MM.1S (cell line): ENCODE data around the gene HSD17B3.

Source experiments
- DNase-seq: peaks from one replicate; pipeline ENCODE4 v3.0.0-alpha.2; 2015
- H2AFZ ChIP-seq: fragments of 300-600 bp; sonication (generic); 2 replicates; pipeline ENCODE4 v1.6.0; 2016; ENCODE audit warnings: antibody characterized with exemption, low read length
- H3F3A ChIP-seq: fragments of 300-600 bp; sonication (generic); 2 replicates; pipeline ENCODE4 v1.6.1; 2016; ENCODE audit warnings: mild to moderate bottlenecking, antibody characterized with exemption, low read length, moderate library complexity, mixed read lengths; ENCODE audit not compliant: insufficient read depth
- H3K27ac ChIP-seq: fragments of 300-600 bp; sonication (generic); 2 replicates; pipeline ENCODE4 v1.5.1; 2016; ENCODE audit warnings: mild to moderate bottlenecking, low read length
- H3K27me3 ChIP-seq: fragments of 300-600 bp; sonication (generic); replicated peaks from 2 replicates; pipeline ENCODE4 v1.6.0; 2016; ENCODE audit warnings: low read length; ENCODE audit not compliant: insufficient read depth
- H3K36me3 ChIP-seq: fragments of 300-600 bp; sonication (generic); replicated peaks from 2 replicates; pipeline ENCODE4 v1.6.1; 2016; ENCODE audit warnings: mild to moderate bottlenecking, low read length, mixed read lengths; ENCODE audit not compliant: insufficient read depth
- H3K4me1 ChIP-seq: fragments of 300-600 bp; sonication (generic); 2 replicates; pipeline ENCODE4 v1.6.1; 2016; ENCODE audit warnings: low read length, mixed read lengths
- H3K4me2 ChIP-seq: fragments of 300-600 bp; sonication (generic); 2 replicates; pipeline ENCODE4 v1.6.0; 2016; ENCODE audit warnings: low read depth, low read length
- H3K4me3 ChIP-seq: fragments of 300-600 bp; sonication (generic); 2 replicates; pipeline ENCODE4 v1.5.1; 2016; ENCODE audit warnings: low read length, mixed read lengths
- H3K79me2 ChIP-seq: fragments of 300-600 bp; sonication (generic); 2 replicates; pipeline ENCODE4 v1.6.1; 2016; ENCODE audit warnings: mixed run types, low read length, mixed read lengths
- H3K9ac ChIP-seq: fragments of 300-600 bp; sonication (generic); 2 replicates; pipeline ENCODE4 v1.6.1; 2016; ENCODE audit warnings: low read length, mixed read lengths
- H3K9me2 ChIP-seq: fragments of 300-600 bp; sonication (generic); replicated peaks from 2 replicates; pipeline ENCODE4 v1.6.1; 2016; ENCODE audit warnings: mild to moderate bottlenecking, low read length, mixed read lengths; ENCODE audit not compliant: insufficient read depth
- H3K9me3 ChIP-seq: fragments of 300-600 bp; sonication (generic); replicated peaks from 2 replicates; pipeline ENCODE4 v1.6.1; 2016; ENCODE audit warnings: mild to moderate bottlenecking, low read length, mixed read lengths; ENCODE audit not compliant: insufficient read depth
- H4K20me1 ChIP-seq: fragments of 300-600 bp; sonication (generic); 2 replicates; pipeline ENCODE4 v1.6.1; 2016; ENCODE audit warnings: mild to moderate bottlenecking, low read length, moderate library complexity, mixed read lengths; ENCODE audit not compliant: insufficient read depth
- EZH2 ChIP-seq: fragments of 300-600 bp; sonication (generic); optimal IDR thresholded peaks from 2 replicates; pipeline ENCODE3; 2017; ENCODE audit warnings: low read depth, mild to moderate bottlenecking, antibody characterized with exemption, low read length, mixed read lengths
- EZH2phosphoT487 ChIP-seq: fragments of 300-600 bp; sonication (generic); IDR thresholded peaks from 2 replicates; pipeline ENCODE4 v1.6.1; 2018; ENCODE audit warnings: antibody characterized with exemption, low read length
- TF ChIP-seq, protein P1 (sequence below): fragments of 300-600 bp; sonication (generic); IDR thresholded peaks from 2 replicates; pipeline ENCODE4 v1.5.1; 2016; ENCODE audit warnings: antibody characterized with exemption, low read length, mixed read lengths

The HSD17B3 gene

DNA sequence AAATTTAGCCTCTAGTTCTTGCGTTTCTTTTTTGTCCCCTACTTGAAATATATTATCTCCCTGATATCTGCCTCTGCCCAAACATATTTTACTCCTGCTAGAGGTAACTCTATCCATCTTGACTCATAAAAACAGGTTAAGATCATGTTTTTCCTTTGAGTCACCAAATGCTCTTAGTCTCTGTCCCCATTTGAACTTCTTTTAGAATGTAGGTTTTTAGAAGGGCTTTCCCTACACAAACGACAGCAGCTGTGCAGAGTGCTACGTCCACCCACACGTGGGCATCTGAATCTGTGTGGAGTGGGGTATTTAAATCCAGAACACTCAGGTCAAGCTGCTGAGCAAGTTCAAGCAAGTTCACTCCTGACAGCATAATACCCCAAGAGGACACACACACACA is 2.2 kb downstream of the HSD17B3 start:
- Histone ChIP-seq H3K4me3 (no peak overlapping the region), H3K27ac (no peak overlapping the region), H3K4me1 (no peaks in the 10 kb centered on the region), H3K27me3 (no peaks in the 10 kb centered on the region), H3K4me2 (no peak overlapping the region), H3K9me2 (no peaks in the 10 kb centered on the region), H3K79me2 (no peaks in the 10 kb centered on the region), H3K36me3 (no peaks in the 10 kb centered on the region), H3F3A (no peaks in the 10 kb centered on the region), H3K9me3 (no peaks in the 10 kb centered on the region), H3K9ac (no peak overlapping the region), H2AFZ (no peak overlapping the region), H4K20me1 (no peaks in the 10 kb centered on the region)
- TF ChIP-seq, protein P1, sequence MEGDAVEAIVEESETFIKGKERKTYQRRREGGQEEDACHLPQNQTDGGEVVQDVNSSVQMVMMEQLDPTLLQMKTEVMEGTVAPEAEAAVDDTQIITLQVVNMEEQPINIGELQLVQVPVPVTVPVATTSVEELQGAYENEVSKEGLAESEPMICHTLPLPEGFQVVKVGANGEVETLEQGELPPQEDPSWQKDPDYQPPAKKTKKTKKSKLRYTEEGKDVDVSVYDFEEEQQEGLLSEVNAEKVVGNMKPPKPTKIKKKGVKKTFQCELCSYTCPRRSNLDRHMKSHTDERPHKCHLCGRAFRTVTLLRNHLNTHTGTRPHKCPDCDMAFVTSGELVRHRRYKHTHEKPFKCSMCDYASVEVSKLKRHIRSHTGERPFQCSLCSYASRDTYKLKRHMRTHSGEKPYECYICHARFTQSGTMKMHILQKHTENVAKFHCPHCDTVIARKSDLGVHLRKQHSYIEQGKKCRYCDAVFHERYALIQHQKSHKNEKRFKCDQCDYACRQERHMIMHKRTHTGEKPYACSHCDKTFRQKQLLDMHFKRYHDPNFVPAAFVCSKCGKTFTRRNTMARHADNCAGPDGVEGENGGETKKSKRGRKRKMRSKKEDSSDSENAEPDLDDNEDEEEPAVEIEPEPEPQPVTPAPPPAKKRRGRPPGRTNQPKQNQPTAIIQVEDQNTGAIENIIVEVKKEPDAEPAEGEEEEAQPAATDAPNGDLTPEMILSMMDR = no peak
- TF ChIP-seq EZH2phosphoT487 (no peak), EZH2 (no peak)
- no peak for DNase-seq

DNA sequence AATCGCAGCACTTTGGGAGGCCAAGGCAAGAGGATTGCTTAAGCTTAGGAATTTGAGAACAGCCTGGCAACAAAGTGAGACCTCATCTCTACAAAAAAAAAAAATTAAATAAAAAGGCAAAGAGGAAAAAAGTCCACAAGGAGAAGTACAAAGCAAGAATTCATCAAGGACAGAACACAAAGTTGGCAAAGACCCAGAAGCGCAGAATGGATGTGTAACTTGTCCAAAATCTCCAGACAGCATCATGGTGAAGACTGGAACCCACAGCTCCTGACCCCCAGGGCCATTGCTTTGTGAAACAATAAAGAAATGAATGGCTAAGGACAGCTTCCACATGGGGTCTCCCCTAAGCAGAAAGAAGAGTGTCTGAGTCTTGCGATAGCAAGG is 7.8 kb downstream of the HSD17B3 start:
- no peak overlapping the region for H2AFZ ChIP-seq
- H3K4me1 ChIP-seq = no peaks in the 10 kb centered on the region
- no peaks in the 10 kb centered on the region for H3K79me2 ChIP-seq
- H3K9me3 ChIP-seq = no peaks in the 10 kb centered on the region
- no peak overlapping the region for H3K4me3 ChIP-seq
- H3F3A ChIP-seq = no peaks in the 10 kb centered on the region
- H3K36me3 ChIP-seq = no peaks in the 10 kb centered on the region
- H3K27ac ChIP-seq = no peak overlapping the region
- H3K27me3 ChIP-seq = no peaks in the 10 kb centered on the region
- no peak for DNase-seq
- H3K4me2 ChIP-seq = no peak overlapping the region
- no peaks in the 10 kb centered on the region for H4K20me1 ChIP-seq
- no peaks in the 10 kb centered on the region for H3K9me2 ChIP-seq
- TF ChIP-seq, protein P1 = no peak
- TF ChIP-seq EZH2phosphoT487 (no peak), EZH2 (no peak)
- H3K9ac ChIP-seq = no peak overlapping the region

DNA sequence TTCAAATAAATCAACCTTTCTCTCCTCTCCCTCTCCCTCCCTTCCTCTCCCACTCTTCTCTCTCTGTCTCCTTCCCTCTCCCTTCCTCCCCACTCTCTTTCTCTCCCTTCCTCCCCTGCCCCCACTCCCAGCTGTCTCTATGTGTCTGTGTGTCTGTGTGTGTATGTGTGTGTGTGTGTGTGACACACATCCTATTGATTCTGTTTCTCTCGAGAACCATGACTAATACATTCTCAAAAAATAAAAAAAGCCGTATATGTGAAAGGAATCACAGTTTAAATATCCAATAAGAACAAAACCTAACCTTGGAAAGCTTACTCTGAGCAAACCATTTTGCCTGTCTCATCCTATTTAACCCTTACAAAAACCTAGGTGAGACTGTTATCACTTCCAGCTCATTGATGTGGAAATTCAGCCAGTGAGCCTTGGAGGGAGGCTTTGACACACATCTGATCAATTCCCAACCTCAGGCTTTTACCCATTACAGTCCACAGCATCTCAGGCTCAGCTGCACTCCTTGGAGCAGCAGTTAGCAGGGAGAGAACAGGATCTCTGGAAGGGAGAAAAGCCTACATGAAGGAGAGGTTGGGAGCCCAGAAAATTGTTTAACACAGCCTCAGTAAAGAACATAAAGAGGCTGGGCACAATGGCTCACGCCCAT is 8.3 kb downstream of the HSD17B3 start:
- no peak overlapping the region for H2AFZ ChIP-seq

More for the DNA sequence above, 8.3 kb downstream of the HSD17B3 start:
- Histone ChIP-seq H3K27ac (no peak overlapping the region), H3K9ac (no peak overlapping the region), H3F3A (no peaks in the 10 kb centered on the region), H3K4me3 (no peak overlapping the region), H3K4me2 (no peak overlapping the region), H3K79me2 (no peaks in the 10 kb centered on the region), H3K27me3 (no peaks in the 10 kb centered on the region), H3K9me2 (no peaks in the 10 kb centered on the region), H3K4me1 (no peaks in the 10 kb centered on the region), H4K20me1 (no peaks in the 10 kb centered on the region), H3K36me3 (no peaks in the 10 kb centered on the region), H3K9me3 (no peaks in the 10 kb centered on the region)
- DNase-seq = no peak
- TF ChIP-seq EZH2phosphoT487 = no peak
- no peak for TF ChIP-seq EZH2
- TF ChIP-seq, protein P1 = no peak
